Fibroblast of gingiva (primary cell): ENCODE data around the gene CDC73.
"Not testable (repeated sequence)": the region's sequence is repeated elsewhere in the genome, so short reads cannot be mapped to it uniquely, and the experiment has no call there.

Source experiments
- DNase-seq: peaks from one replicate; pipeline ENCODE4 v3.0.0-alpha.2; 2011; ENCODE audit warnings: low read depth

CDC73 gene

DNA sequence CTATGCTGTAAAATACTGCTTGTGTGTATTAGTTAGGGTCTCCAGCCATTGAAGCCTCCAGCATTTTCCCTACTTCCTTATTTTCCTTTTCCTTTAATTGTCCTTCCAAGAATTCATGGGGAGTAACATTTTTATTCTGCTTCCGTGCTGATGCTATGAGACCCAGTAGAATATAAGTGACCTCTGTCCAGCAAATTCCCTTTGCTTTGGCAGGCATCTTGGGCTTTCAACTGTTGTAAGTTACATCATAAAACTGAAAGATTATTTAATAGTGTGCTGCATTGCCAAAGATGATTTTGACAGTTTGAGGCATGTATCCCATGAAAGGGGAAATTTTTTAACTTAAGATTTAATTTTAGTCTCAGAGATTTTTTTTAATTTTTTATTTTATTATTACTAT lies 112.7 kb downstream of the CDC73 start:
- no peak for DNase-seq

DNA sequence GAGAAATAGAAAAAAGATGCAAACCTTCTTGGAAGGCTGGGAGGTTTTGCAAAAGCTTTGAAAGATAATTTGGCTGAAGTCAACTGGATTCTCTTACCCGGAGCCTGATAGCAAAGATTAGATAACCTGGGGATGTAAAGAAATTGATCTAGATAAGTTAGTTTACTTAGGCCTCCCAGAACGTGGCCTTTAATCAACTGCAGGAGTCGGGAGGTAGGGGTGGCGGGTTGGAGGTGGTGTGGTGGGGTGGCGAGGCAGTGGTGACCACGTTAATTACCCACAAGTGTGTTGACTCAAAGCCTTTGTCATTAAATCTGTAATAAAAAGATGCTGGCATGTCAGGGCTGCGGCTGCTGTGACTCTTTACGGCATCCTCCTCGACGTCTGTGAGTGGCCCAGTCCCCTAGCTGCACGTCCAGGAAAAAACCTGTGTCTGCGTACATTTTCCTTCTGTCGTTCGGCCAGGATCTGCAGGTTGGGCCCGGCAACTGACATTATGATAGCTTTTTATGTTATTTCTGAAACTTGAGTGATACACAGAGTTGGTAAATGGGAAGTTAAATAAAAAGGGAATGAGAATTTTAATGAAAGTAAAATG lies 115.6 kb downstream of the CDC73 start:
- DNase-seq = no peak

DNA sequence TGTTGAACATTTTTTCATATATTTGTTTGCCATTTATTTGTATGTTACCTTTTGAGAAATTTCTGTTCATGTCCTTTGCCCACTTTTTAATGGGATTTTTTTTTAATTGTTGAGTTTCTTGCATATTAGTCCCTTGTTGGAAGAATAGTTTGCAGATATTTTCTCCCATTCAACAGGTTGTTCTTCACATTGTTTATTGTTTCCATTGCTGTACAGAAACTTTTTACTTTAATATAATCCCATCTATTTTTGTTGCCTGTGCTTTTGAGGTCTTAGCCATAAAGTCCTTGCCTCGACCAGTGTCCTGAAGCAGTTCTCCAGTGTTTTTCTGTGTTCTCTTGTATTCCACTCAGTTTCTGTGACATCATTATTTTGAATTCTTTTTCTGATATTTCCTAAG lies 118.8 kb downstream of the CDC73 start:
- DNase-seq = no peak

DNA sequence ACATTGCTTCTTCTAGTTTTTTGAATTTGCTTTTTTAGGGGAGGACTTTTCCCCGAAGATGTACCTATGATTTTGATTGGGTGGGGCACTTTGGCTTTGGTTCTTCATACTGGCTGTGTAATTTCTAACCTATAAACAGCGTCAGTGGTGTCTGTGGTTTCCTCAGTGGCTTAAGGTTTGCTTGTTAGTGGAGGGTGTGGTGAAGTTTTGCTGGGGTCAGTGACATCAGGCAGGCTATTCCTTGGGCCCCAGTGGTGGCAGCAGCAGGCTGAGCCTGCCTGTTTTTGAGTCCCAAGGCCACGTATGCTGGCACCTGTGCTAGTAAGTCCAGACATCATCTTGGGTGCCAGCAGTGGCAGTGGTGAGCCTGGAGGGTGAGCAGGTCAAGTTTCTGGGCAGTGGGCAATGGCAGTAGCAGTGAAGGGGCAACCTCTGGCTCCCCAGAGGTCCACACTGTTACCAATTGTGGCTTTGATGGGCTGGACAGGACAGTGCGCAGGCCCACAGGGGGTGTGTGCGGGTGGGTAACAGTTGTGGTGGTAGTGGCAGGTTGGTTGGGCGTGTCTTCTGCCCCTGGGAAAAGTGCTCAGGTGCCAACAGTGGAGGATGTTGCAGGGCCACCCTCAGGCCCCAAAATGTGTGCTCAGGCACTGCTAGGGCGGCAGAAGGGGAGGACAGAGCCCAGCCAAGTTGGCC lies 119.4 kb downstream of the CDC73 start:
- no peak for DNase-seq

DNA sequence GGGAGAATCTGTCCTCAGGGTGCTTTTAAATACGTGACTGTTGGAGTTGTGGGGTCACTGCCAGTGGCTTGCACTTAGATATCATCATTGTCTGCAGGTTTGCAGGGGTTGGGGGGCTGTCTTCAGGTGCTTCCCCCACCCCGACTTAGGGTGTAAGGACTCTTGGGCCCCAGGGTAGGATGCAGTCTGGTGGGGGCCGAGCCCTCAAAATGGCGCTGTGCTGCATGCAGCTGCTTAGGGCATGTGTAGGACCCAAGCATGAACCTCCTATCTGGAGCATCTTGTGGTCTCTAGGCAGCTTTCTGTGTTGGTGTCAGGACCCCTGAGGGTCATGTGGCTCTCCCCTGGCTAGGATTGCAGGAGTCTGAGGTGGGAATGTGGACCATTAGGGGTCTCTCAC lies 120.2 kb downstream of the CDC73 start:
- no peak for DNase-seq

DNA sequence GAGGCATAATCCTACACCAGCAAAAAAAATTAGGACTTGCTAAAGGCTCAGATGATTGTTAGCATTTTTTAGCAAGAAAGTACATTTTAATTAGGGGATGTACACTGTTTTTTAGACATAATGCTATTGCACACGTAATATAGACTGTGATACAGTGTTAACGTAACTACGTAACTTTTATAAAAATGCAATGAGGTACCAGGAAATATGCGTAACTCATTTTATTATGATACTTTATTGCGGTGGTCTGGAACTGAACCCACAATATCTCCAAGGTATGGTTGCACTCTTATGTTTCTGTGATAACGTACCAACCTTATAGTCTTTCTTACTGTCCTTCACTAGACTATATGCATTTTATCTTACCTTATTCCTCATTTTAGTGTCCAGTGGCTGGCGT lies 127.4 kb downstream of the CDC73 start:
- DNase-seq = no peak

DNA sequence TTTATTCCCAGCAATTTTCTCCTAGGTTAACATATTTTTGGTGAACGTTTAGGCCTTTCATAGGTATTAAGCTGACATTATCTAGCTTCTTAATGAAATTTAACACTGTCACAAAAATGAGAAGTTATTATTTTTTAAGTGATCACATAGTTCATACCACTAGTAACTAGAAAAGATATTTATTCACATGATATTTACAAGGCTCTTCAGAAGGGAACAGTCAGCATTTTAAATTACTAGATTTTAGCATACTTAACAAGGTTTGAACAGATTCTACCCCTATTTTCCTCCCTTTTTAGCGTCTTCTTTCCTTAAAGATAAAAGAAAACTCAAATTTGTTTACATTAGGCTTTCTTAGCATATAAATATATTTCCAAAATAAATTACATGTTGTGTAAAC lies 130.1 kb downstream of the CDC73 start:
- no peak for DNase-seq

DNA sequence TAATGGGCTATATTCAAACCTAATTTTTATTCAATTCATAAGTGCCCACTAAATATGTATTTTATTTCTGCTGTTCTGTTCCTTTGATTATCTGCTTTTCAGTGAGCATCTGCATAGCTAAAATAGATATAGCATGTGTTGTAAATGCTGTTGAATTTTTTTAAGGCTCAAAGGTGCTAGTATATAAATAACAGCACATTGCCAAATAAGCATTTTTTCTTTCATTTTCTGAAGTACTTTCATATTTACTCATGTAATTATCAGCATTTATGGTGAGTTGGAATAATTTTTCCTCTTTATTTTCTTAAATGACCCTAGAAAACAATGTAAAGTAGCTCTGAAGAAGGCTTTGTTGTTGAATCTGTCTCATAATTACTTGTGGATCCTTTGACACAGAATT lies 134.2 kb downstream of the CDC73 start:
- DNase-seq = no peak

DNA sequence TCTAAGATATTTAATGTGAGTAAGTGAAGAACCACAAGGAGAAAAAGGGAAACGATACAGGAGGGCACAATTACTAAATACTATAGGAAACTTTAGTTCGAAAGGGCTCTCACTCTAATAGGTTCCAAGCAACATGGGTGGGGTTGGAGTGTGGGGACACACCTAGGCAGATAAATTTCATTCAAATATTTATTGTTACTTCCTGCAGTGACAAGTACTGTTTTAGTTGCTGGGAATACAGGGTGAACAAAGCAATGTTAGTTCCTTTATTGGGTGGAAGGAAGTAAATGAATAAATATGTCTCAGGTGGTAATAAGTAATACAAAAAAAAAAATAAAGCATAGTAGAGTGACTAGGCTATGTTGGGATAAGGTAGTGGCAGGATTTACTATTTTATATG lies 137.8 kb downstream of the CDC73 start:
- DNase-seq = no peak

DNA sequence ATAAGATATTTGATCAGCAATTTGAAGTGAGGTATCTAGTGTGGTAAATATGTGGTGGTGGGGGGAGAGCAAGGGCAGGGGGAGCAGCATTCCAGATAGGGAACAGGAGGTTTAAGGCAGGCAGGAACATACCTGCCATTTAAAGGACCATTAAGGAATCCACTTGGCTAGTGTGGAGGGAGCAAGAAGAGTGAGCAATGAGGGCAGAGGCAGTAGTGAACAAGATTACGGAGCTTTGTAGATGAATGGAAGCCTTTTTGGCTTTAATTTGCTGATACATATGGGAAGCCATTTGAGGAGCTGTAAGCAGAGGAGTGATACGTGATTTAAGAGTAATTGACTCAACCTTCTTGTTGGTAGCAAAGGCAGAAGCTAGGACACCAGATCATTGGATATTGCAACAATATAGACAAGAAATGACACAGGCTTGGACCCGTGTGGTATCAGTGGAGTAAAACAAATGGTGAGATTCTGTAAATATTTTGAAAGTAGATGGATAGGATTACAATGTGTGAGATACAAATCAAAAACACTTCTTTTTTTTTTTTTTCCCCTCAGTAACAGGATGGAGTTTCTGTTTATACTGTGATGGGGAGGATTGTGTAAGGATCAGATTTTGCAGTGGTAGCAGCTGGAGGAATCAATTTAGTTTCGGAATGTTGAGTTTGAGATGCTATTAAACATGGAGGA lies 138.4 kb downstream of the CDC73 start:
- peak; percentile 80 for DNase-seq

DNA sequence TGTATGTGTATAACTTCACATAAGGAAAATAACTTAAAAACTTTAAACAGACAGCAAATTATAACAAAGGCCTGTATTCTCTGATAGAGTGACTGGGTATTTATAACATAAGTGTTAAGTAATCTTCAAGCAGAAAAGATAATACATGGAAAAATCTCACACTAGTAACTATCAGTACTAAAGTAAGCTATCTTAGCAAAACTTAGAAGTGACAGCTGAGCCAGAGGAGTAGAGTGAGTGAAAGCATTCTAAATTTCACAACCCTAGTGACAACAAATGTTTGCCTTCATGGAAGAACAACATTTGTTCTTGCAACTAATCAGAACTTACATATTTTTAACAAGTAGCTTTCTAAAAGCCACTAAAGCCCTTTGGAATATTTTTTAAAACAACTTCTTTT lies 139.1 kb downstream of the CDC73 start:
- DNase-seq = peak; percentile 15

DNA sequence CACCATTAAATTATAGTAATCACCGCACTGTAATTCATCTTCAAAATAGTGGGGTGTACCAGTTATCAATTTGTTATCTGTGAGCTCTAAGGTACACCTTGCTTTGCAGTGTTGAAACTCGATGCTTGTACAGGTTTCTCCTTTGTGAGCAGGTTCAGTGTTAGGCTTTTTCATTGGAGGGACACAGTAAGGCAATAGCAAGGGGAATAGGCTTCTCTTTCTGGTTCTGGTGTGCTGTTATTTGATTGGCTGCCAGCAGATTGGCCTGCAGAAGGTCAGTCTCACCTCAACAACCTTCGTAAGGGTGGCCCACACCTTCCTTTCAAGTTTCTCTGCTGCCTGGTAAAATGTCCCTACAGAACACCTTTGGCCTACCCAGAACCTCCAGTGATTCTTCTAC lies 140.8 kb downstream of the CDC73 start:
- no peak for DNase-seq

DNA sequence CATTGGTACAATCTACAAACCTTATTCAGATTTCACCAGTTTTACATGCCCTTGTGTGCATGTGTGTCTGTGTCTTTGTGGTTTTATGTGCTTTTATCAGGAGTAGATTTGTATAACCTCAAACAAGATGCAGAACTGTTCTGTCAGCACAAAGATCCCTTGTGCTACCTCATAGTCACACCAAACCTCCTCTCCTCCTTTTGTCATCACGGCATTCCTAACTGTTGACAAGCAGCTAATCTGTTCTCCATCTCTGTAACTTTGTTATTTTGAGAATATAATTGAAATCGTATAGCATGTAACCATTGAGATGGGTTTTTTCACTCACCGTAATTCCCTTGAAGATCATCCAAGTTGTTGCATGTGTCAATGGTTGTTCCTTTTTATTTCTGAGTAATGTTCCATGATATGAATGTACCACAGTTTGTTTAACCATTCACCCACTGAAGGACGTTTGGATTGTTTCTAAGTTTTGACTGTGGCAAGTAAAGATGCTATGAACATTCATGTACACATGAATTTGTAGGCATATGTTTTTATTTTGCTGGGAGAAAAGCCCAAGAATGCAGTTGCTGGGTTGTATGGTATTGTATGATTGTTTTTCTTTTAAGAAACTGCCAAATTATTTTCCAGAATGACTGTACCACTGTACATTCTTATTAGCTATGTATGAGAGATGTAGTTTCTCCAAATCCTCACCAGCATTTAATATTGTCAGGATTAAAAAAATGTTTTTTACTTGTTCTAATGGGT lies 142.7 kb downstream of the CDC73 start:
- peak; percentile 66 for DNase-seq

DNA sequence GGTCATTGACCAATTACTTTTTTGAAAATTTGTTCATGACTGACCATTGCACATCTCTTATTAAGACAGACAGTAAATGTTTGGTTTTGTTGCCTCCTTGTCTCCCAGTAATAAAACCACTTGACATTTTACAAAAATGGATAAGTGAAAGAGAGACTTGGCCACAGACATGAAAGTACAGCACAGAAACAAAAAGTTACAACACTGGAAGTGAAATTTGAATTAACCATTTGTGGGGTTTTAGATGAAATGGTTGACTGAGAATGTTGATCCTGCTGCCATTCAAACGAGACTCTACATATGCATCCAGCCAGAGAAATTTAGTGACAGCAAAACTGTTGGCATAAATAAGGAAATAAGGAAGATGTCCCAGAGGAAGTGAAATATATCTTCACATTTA lies 143.9 kb downstream of the CDC73 start:
- DNase-seq = no peak

DNA sequence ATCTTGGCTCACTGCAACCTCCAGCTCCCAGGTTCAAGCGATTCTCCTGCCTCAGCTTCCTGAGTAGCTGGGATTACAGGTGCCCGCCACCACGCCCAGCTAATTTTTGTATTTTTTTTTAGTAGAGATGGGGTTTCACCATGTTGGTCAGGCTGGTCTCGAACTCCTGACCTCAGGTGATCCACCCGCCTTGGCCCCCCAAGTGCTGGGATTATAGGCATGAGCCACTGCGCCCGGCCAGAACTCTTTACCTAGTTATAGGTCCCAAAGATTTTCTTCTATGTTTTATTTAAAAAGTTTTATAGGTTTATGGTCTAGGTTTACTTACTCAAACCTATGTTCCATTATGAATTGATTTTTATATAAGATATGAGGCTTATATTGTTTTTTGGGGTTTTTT lies 145.0 kb downstream of the CDC73 start:
- not testable (repeated sequence) for DNase-seq

DNA sequence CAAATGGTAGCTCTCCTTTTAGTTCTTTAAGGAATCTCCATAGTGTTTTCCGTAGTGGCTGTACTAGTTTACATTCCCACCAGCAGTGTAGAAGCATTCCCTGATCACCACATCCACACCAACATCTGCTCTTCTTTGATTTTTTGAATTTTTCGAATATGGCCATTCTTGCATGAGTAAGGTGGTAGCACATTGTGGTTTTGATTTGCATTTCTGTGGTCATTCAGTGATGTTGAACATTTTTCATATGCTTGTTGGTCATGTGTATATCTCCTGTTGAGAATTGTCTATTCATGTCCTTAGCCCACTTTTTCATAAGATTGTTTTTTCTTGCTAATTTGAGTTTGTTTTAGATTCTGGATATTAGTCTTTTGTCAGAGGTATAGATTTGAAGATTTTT lies 149.2 kb downstream of the CDC73 start:
- DNase-seq = peak; percentile 37

DNA sequence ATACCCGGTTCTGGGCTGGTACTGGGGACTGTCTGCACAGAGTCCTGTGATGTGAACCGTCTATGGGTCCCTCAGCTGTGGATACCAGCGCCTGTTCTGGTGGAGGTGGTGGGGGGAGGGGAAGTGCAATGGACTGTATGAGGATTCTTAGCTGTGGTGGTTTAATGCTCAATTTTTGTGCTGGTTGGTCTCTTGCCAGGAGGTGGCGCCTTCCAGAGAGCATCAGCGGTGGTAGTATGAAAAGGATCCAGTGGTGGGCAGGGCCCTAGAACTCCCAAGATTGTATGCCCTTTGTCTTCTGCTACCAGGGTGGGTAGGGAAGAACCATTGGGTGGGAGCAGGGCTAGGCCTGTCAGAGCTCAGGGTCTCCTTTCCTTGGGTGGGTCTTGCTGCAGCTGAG lies 153.9 kb downstream of the CDC73 start:
- DNase-seq = no peak

DNA sequence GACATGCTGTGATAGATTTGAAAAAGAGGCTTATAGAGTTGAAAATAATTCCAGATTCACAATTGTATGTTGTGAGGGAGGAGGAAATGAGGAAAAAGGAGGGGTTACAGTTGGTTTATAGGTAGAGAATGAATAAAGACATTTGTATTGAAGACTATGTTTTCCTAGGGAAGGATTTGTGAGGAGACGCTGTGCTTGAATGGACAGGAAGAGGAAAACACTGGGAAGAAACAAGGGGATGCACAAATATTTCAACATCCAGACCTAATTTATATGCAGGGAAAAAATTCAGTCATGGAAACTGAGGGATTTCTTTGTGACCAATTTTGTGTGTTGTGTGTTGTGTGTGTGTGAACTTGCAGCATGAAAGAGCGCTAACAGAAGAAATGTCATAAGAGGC lies 157.1 kb downstream of the CDC73 start:
- no peak for DNase-seq

DNA sequence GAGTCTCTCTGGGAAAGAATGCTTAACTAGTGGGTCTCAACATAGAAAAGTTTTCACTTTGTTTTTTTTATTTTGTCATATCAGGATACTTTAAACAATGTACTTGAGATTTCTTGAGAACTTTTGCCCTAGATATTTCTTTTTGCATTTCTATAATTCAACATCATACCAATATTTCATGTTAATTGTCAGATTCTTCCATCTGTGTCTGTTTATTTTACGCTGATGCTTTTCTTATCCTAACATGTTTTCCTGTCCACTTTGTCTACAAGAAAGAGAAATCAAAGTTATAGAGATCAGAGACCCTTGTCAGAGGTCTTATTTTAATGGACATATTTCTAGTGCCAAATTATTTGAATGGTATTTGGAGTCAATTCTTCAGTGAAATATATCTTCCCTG lies 160.1 kb downstream of the CDC73 start:
- no peak for DNase-seq

DNA sequence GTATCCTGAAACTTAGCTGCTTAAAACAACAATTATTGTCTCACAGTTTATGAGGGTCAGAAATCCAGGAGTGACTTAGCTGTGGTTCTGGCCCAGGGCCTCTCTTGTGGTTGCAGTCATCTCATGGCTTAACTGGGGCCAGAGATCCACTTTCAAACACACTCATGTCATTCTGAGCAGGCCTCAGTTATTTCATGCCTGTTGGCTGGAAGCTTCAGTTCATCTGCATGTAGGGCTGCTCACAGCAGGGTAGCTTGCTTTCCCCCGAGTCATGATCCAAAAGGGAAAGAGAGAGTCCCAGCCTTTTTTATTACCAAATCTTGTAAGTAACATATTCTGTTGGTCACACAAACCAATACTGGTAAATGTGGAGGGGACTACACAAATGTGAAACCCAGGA lies 161.2 kb downstream of the CDC73 start:
- peak; percentile 36 for DNase-seq

DNA sequence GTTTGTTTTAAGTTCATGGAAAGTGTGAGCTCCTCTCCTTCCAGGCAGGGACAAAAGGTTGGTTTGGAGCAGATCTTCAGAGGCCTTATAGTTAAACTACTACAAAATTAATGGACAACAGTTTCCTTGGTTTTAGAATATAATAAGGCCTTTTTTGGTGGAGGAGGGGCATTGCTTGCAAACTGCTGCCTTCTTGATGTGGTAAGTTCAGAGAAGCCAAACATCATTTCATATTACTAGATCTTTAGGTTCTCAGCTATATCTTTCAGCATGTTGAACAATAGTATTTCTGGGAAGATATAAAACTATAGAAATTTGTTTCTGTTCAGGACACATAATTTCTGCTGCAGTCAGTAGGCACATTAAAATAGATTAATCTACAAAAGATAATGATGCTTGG lies 162.4 kb downstream of the CDC73 start:
- DNase-seq = no peak

DNA sequence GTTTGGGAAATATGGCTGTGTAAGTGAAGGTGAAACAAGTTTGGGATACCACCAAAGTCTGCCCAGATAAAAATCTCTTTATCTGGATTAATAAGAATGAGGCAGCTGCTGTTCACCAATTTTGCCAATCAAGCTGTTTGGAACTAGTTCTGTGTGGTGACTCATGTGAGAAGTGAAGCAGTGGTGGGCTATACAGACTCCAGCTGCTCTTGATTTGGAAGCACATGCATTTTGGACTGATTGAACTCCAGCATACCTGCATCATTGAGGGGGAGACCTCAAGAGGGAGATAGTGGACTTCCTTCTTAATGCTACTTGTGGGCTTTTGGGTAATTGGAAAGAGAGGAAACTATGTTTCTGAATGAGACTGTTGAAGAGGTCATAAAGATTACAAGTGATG lies 163.8 kb downstream of the CDC73 start:
- no peak for DNase-seq

DNA sequence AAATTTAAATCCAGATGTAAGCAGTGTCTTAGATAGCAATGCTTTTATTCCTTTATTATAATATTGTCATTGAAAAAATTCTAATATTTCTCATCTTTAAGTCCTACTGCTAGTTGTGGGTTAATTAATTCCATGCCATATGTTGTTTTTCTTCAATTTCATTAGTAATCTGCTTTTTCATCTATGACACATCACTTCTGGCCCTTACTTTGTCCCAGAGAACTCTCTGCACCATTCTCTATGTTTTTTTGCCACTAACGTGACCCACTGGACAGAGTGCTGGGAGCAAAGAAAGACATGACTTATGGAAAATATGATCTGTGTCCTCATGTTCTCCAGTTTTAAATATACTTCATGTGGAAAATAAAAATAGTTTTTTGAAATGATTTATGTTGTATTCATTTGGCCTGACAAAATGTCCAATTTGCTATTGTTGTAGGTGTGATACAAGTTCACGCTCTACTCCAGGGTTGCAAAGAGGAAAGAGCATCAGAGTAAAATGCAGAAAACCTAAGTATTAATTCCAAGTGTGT lies 166.8 kb downstream of the CDC73 start:
- DNase-seq = peak; percentile 32
